ENCODE data around the gene POLH. TPM values are rescaled to one million over a fixed set of nuclear protein-coding genes. Genes with fewer than 3 reads are reported as not detected.

POLH gene
- total and polyA plus RNA-seq, 9 of the 15 experiments (the other 6 are each of a cell fraction or from before 2014, with no cell fraction given), result 5.8 to 31.6 (median 20.6) TPM

DNA sequence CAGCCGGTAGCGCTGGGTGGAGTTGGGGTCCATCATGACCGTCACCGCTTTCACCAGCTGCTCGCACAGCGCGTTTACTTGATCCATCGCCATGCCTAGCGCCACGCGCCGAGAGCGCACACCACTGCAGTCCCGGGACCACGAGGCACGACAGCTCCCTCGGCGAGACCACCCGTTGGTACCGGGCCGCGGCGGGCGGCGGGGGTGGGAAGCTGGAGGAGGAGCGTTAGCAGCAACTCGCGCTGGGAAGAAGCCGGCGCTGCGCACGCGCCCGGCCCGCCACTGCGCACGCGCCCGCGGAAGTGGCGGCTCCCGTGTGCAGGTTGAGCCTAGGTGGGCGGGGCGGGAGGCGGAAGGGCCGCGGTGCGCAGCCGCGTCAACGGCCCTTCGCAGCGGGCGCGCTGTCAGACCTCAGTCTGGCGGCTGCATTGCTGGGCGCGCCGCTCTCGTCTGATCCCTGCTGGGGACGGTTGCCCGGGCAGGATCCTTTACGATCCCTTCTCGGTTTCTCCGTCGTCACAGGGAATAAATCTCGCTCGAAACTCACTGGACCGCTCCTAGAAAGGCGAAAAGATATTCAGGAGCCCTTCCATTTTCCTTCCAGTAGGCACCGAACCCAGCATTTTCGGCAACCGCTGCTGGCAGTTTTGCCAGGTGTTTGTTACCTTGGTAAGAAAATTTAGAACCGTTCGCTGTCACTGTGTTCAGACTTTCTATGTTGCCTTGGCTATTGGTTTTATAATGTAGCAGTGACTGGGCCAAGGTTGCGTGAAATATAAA lies at the start of gene POLH, which contains the start of gene XPO5 (continued):
- TF ChIP-seq, protein P1, sequence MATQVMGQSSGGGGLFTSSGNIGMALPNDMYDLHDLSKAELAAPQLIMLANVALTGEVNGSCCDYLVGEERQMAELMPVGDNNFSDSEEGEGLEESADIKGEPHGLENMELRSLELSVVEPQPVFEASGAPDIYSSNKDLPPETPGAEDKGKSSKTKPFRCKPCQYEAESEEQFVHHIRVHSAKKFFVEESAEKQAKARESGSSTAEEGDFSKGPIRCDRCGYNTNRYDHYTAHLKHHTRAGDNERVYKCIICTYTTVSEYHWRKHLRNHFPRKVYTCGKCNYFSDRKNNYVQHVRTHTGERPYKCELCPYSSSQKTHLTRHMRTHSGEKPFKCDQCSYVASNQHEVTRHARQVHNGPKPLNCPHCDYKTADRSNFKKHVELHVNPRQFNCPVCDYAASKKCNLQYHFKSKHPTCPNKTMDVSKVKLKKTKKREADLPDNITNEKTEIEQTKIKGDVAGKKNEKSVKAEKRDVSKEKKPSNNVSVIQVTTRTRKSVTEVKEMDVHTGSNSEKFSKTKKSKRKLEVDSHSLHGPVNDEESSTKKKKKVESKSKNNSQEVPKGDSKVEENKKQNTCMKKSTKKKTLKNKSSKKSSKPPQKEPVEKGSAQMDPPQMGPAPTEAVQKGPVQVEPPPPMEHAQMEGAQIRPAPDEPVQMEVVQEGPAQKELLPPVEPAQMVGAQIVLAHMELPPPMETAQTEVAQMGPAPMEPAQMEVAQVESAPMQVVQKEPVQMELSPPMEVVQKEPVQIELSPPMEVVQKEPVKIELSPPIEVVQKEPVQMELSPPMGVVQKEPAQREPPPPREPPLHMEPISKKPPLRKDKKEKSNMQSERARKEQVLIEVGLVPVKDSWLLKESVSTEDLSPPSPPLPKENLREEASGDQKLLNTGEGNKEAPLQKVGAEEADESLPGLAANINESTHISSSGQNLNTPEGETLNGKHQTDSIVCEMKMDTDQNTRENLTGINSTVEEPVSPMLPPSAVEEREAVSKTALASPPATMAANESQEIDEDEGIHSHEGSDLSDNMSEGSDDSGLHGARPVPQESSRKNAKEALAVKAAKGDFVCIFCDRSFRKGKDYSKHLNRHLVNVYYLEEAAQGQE (IDR thresholded peaks at IDR 0.05; ENCODE audit: borderline replicate concordance), result peak; percentile 3; the same call in 1 of the 2 replicates
- TF ChIP-seq, protein P1 (CRISPR knock-in tag; IDR thresholded peaks at IDR 0.05; ENCODE audit: low read depth), result no peak
- no peak for TF ChIP-seq RBM39 (optimal IDR thresholded peaks at IDR 0.05; ENCODE audit: low read depth, low read length)
- TF ChIP-seq, protein P2, sequence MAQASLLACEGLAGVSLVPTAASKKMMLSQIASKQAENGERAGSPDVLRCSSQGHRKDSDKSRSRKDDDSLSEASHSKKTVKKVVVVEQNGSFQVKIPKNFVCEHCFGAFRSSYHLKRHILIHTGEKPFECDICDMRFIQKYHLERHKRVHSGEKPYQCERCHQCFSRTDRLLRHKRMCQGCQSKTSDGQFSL (CRISPR knock-in tag; IDR thresholded peaks at IDR 0.05), result no peak
- TF ChIP-seq, protein P2 (tag; IDR thresholded peaks at IDR 0.05), result no peak
- TF ChIP-seq PTBP1 (IDR thresholded peaks at IDR 0.05; ENCODE audit: low read depth, low read length), result no peak
- TF ChIP-seq CBX3 (IDR thresholded peaks at IDR 0.05; ENCODE audit: borderline replicate concordance in 1 of 2, low read length in 2 of 2), result peak in 1 of 2 experiments; percentile 79; a peak in 1 of 3 replicates
- peak; percentile 96 for TF ChIP-seq POLR2A (conservative IDR thresholded peaks at IDR 0.05)
- no peak for TF ChIP-seq ZNF778 (CRISPR knock-in tag; IDR thresholded peaks at IDR 0.05)
- peak; percentile 68; the same call in 1 of the 2 replicates for TF ChIP-seq ZKSCAN1 (IDR thresholded peaks at IDR 0.05; ENCODE audit: low read depth, low read length)
- peak in 1 of 2 experiments; percentile 82; a peak in 3 of 4 replicates for TF ChIP-seq HDAC1 (IDR thresholded peaks at IDR 0.05)
- peak; percentile 88 for TF ChIP-seq GATAD2B (IDR thresholded peaks at IDR 0.05; ENCODE audit: borderline replicate concordance)
- peak; percentile 71 for TF ChIP-seq JUND (IDR thresholded peaks at IDR 0.05; ENCODE audit: borderline replicate concordance, low read depth, low read length)
- no peak for TF ChIP-seq JUND (tag; IDR thresholded peaks at IDR 0.05; ENCODE audit: borderline replicate concordance, low read depth, low read length)
- peak; percentile 70 for TF ChIP-seq EP300 (IDR thresholded peaks at IDR 0.05; ENCODE audit: low read length)
- TF ChIP-seq PHF21A (IDR thresholded peaks at IDR 0.05; ENCODE audit: borderline replicate concordance, low read depth), result peak; percentile 31; the same call in 1 of the 2 replicates
- TF ChIP-seq FOXK2 (conservative IDR thresholded peaks at IDR 0.05 in 1 of 2, IDR thresholded peaks at IDR 0.05 in 1 of 2; ENCODE audit: low read depth in 2 of 2), result no peak
- no peak for TF ChIP-seq TCF7 (IDR thresholded peaks at IDR 0.05; ENCODE audit: borderline replicate concordance)
- no peak; the same call in 1 of the 2 replicates for TF ChIP-seq SOX6 (IDR thresholded peaks at IDR 0.05)
- TF ChIP-seq ZNF24 (IDR thresholded peaks at IDR 0.05), result peak; percentile 71; the same call in 1 of the 2 replicates
- TF ChIP-seq TEAD1 (CRISPR knock-in tag; IDR thresholded peaks at IDR 0.05), result peak in 1 of 2 experiments; percentile 90; a peak in 1 of 4 replicates
